ENCODE measurements around the gene CDK5.

CDK5 gene

GRCh38 chr7:151025924-151026671, 31.6 kb downstream of the CDK5 start:
- H3K4me3 ChIP-seq (ENCODE audit: low read depth, low read length) = no peak overlapping the region
- no peak for TF ChIP-seq CTCF (IDR thresholded peaks at IDR 0.05; ENCODE audit: low read depth, low read length)

DNA sequence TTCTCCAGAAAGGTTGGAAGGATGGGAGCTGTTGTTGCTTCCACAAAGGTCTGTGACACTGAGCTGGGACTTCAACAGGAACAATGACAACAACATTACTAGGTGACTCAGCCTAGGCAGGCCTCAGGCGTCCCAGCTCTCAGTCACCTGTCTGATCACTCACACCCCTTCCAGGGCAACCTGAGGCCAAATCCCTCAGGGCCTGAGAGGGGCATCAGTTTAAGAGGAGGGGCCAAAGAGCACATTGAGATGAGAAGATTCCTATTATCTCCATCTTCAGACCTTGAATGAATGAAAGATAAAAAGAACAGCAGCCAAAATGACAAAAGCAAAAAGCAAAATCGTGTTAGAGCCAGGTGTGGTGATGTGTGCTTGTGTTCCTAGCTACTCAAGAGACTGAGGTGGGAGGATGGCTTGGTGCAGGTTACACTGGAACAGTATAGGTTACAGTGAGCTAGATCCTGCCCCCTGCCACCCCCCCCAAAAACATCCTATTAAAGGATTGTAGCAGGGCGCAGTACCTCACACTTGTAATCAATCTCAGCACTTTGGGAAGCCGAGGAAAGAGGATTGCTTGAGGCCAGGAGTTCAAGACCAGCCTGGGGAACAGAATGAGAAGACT, 33.2 kb downstream of the CDK5 start, which contains the start of gene ATG9B:
Gene ATG9B, minus strand, starts transcription at position 60 of the 622 bp plus-strand sequence. CDS start 71 bp downstream, outside the sequence.
- TF ChIP-seq CTCF (IDR thresholded peaks at IDR 0.05; ENCODE audit: low read depth, low read length) = no peak
- no peak within 1 kb of the TSS for H3K4me3 ChIP-seq (ENCODE audit: low read depth, low read length)

DNA sequence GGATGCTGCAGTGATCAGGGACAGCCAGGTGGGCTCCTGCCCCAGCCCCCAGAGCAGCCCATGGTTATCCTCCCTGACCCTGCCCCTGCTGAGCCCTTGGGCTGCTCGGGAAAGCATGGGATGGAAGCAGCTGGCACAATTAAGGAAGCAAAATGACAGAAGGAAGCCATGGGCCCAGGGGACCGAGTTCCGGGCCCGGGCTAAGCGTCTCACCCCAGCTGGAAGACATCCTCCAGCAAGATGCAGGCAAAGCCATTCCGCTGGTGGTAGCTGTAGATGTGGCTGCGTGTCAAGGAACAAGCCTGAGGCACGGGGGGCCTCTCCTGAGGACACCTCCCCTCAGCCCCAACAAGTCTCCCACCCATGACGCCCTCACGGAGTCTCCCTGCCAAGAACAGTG, 34.5 kb downstream of the CDK5 start:
- no peak overlapping the region for H3K4me3 ChIP-seq (ENCODE audit: low read depth, low read length)
- no peak for TF ChIP-seq CTCF (IDR thresholded peaks at IDR 0.05; ENCODE audit: low read depth, low read length)

DNA sequence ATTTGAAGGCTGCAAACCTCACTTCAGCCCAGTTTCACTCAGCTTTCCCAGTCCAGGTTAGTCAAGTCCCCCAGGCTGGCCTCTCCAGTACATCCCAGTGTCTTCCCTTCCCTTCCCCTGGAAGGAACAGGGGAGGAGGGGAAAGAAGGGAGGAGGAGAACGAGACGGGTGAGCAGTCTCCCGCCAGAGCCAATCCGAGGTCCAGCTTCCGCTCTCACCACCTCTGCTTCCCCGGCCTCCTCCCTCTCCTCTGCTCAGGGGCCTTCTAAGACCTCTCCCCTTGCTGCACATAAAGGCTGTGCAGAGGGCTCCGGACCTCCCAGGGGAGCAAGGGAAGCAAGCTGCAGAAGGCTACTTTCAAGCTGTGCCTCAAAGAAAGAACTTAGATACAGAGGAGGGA, 37.5 kb downstream of the CDK5 start:
- H3K4me3 ChIP-seq (ENCODE audit: low read depth, low read length) = no peak overlapping the region
- TF ChIP-seq CTCF (IDR thresholded peaks at IDR 0.05; ENCODE audit: low read depth, low read length) = no peak

- no peak for TF ChIP-seq CTCF (IDR thresholded peaks at IDR 0.05; ENCODE audit: low read depth, low read length)
- H3K4me3 ChIP-seq (ENCODE audit: low read depth, low read length) = no peak overlapping the region
Observed at GRCh38 chr7:151019130-151019447, 38.6 kb downstream of the CDK5 start.

DNA sequence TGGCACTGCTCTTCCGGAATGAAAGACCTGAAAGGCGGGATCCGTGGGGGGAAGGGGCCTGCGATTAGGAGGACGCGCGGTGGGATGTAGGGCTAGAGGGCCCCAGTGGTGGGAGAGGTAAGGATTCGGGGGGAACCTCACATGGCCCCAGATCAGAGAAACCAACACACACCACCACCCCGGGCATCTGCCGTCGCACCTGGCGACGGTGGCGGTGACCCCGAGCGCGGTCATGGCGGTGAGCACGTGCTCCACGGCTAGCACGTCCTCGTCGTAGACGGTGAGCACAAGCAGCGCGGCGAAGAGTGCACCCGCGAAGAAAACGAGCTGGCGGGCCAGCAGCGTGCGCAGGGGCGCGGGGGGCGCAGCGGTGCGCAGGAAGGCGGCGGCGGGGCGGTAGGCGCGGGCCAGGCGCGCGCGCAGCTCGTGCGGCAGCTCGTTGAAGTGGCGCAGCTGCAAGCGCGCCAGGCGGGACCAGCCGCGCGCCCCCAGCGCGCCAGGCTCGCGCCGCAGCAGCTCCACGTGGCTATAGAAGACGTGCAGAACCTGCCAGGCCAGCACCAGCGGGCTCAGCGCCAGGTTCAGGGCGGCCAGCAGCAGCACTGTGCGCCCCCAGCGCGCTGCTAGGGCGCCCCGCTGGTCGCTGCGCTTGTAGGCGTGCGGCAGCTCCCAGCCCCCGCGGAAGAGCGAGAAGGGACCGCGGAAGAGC, 39.1 kb downstream of the CDK5 start:
- no peak overlapping the region for H3K4me3 ChIP-seq (ENCODE audit: low read depth, low read length)
- no peak for TF ChIP-seq CTCF (IDR thresholded peaks at IDR 0.05; ENCODE audit: low read depth, low read length)

- no peak overlapping the region for H3K4me3 ChIP-seq (ENCODE audit: low read depth, low read length)
- peak; percentile 92 for TF ChIP-seq CTCF (IDR thresholded peaks at IDR 0.05; ENCODE audit: low read depth, low read length)
Observed at GRCh38 chr7:151017953-151018420, 39.7 kb downstream of the CDK5 start.
